ENCODE data around the gene ILRUN.
"Not testable (repeated sequence)": the region's sequence is repeated elsewhere in the genome, so short reads cannot be mapped to it uniquely, and the experiment has no call there.

DNA sequence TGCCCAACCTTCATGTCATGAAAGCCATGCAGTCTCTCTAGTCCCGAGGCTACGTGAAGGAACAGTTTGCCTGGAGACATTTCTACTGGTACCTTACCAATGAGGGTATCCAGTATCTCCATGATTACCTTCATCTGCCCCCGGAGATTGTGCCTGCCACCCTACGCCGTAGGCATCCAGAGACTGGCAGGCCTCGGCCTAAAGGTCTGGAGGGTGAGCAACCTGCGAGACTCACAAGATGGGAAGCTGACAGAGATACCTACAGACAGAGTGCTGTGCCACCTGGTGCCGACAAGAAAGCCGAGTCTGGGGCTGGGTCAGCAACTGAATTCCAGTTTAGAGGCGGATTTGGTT is 47.7 kb upstream of the ILRUN start:
- TF ChIP-seq, protein P1, sequence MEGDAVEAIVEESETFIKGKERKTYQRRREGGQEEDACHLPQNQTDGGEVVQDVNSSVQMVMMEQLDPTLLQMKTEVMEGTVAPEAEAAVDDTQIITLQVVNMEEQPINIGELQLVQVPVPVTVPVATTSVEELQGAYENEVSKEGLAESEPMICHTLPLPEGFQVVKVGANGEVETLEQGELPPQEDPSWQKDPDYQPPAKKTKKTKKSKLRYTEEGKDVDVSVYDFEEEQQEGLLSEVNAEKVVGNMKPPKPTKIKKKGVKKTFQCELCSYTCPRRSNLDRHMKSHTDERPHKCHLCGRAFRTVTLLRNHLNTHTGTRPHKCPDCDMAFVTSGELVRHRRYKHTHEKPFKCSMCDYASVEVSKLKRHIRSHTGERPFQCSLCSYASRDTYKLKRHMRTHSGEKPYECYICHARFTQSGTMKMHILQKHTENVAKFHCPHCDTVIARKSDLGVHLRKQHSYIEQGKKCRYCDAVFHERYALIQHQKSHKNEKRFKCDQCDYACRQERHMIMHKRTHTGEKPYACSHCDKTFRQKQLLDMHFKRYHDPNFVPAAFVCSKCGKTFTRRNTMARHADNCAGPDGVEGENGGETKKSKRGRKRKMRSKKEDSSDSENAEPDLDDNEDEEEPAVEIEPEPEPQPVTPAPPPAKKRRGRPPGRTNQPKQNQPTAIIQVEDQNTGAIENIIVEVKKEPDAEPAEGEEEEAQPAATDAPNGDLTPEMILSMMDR (IDR thresholded peaks at IDR 0.05), result not testable (repeated sequence)
- not testable (repeated sequence) for TF ChIP-seq POLR2A (IDR thresholded peaks at IDR 0.05)
